Measurements from ENCODE around the gene SNX25.

The SNX25 gene

GRCh38 chr4:185219551-185220344 lies 10.3 kb downstream of the SNX25 start:
- no peak for TF ChIP-seq RAD21 (IDR thresholded peaks at IDR 0.05; ENCODE audit: low read depth)
- TF ChIP-seq CEBPB (IDR thresholded peaks at IDR 0.05): no peak
- no peak for TF ChIP-seq YY1 (IDR thresholded peaks at IDR 0.05; ENCODE audit: low read depth)
- no peak for TF ChIP-seq TEAD4 (IDR thresholded peaks at IDR 0.05)
- no peak for TF ChIP-seq REST (IDR thresholded peaks at IDR 0.05; ENCODE audit: low read depth)

- no peak for TF ChIP-seq FOXM1 (IDR thresholded peaks at IDR 0.05; ENCODE audit: borderline replicate concordance, low read depth)
- no peak for TF ChIP-seq TAF1 (IDR thresholded peaks at IDR 0.05; ENCODE audit: low read depth)
- no peak for TF ChIP-seq REST (IDR thresholded peaks at IDR 0.05; ENCODE audit: low read depth)
- no peak for TF ChIP-seq CEBPB (IDR thresholded peaks at IDR 0.05)
- no peak for TF ChIP-seq RAD21 (IDR thresholded peaks at IDR 0.05; ENCODE audit: low read depth)
- no peak for TF ChIP-seq TCF12 (IDR thresholded peaks at IDR 0.05; ENCODE audit: low read depth)
- TF ChIP-seq YY1 (IDR thresholded peaks at IDR 0.05; ENCODE audit: low read depth): no peak
- TF ChIP-seq USF1 (IDR thresholded peaks at IDR 0.05): no peak
- no peak for TF ChIP-seq CREB1 (IDR thresholded peaks at IDR 0.05; ENCODE audit: low read depth)
- no peak for TF ChIP-seq TEAD4 (IDR thresholded peaks at IDR 0.05)
- no peak for TF ChIP-seq ZBTB7A (IDR thresholded peaks at IDR 0.05; ENCODE audit: low read depth)
- no peak for TF ChIP-seq NFIC (IDR thresholded peaks at IDR 0.05)
- no peak for TF ChIP-seq EGR1 (IDR thresholded peaks at IDR 0.05)
- TF ChIP-seq MAX (IDR thresholded peaks at IDR 0.05): no peak
- TF ChIP-seq EP300 (IDR thresholded peaks at IDR 0.05; ENCODE audit: borderline replicate concordance): no peak
These were observed 12.1 kb downstream of the SNX25 start for GRCh38 chr4:185221491-185221890.

GRCh38 chr4:185221912-185222311 lies 12.5 kb downstream of the SNX25 start:
- TF ChIP-seq TAF1 (IDR thresholded peaks at IDR 0.05; ENCODE audit: low read depth) (no peak), NFIC (IDR thresholded peaks at IDR 0.05) (no peak), USF1 (IDR thresholded peaks at IDR 0.05) (no peak), CREB1 (IDR thresholded peaks at IDR 0.05; ENCODE audit: low read depth) (no peak), RAD21 (IDR thresholded peaks at IDR 0.05; ENCODE audit: low read depth) (no peak), YY1 (IDR thresholded peaks at IDR 0.05; ENCODE audit: low read depth) (no peak), FOXM1 (IDR thresholded peaks at IDR 0.05; ENCODE audit: borderline replicate concordance, low read depth) (no peak), REST (IDR thresholded peaks at IDR 0.05; ENCODE audit: low read depth) (no peak), CEBPB (IDR thresholded peaks at IDR 0.05) (no peak)

- no peak for TF ChIP-seq TCF12 (IDR thresholded peaks at IDR 0.05; ENCODE audit: low read depth)
- TF ChIP-seq FOXM1 (IDR thresholded peaks at IDR 0.05; ENCODE audit: borderline replicate concordance, low read depth): no peak
- TF ChIP-seq REST (IDR thresholded peaks at IDR 0.05; ENCODE audit: low read depth): no peak
- TF ChIP-seq MAX (IDR thresholded peaks at IDR 0.05): no peak
- no peak for TF ChIP-seq ZBTB7A (IDR thresholded peaks at IDR 0.05; ENCODE audit: low read depth)
- TF ChIP-seq YY1 (IDR thresholded peaks at IDR 0.05; ENCODE audit: low read depth): no peak
- no peak for TF ChIP-seq TAF1 (IDR thresholded peaks at IDR 0.05; ENCODE audit: low read depth)
- no peak for TF ChIP-seq USF1 (IDR thresholded peaks at IDR 0.05)
- no peak for TF ChIP-seq CREB1 (IDR thresholded peaks at IDR 0.05; ENCODE audit: low read depth)
- no peak for TF ChIP-seq TEAD4 (IDR thresholded peaks at IDR 0.05)
- no peak for TF ChIP-seq NFIC (IDR thresholded peaks at IDR 0.05)
- TF ChIP-seq CEBPB (IDR thresholded peaks at IDR 0.05): no peak
These were observed 13.2 kb downstream of the SNX25 start for GRCh38 chr4:185222598-185222997.

Data from Ishikawa (cell line).